Cortex of kidney (tissue), 1 donor: ENCODE results near the gene ADAMTS13.

Source experiments
- DNase-seq: peaks from one replicate; lab custom pipeline; 2025; lab: John Stamatoyannopoulos, UW

The ADAMTS13 gene

DNA sequence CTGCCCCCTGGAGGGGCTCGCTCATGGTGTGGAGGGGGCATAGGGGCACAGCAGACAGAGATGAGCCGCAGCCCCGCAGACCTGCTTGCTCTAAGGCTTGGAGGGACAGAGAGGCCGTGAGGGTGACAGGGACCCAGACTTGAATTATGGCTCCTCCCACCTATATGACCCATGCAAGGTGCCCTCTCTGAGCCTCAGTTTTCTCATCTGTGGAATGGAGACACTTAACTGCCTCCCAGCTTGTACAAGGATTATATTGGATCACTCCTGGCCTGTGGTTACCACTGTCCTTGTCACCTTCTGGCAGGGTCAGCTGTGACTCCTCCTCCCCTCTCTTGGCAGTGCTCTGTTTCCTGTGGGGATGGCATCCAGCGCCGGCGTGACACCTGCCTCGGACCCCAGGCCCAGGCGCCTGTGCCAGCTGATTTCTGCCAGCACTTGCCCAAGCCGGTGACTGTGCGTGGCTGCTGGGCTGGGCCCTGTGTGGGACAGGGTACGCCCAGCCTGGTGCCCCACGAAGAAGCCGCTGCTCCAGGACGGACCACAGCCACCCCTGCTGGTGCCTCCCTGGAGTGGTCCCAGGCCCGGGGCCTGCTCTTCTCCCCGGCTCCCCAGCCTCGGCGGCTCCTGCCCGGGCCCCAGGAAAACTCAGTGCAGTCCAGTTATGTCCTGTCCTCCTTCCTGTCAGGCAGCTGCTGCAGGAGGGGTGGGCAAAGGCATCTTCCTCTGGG lies 32.9 kb downstream of the ADAMTS13 start:
- DNase-seq = no peak

DNA sequence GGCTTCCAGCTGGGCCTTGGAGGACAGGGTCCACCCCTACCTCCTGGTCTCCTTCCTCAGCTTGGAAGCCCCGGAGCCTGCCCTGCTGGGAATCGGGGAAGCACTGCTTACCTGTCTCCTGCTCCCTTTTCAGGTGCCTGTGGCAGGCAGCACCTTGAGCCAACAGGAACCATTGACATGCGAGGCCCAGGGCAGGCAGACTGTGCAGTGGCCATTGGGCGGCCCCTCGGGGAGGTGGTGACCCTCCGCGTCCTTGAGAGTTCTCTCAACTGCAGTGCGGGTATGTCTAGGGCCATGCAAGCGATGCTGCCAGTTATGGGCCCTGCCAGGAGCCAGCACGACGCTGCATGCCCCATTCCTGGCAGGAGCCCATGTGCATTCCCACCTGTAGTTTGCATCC lies 33.8 kb downstream of the ADAMTS13 start:
- DNase-seq = no peak

DNA sequence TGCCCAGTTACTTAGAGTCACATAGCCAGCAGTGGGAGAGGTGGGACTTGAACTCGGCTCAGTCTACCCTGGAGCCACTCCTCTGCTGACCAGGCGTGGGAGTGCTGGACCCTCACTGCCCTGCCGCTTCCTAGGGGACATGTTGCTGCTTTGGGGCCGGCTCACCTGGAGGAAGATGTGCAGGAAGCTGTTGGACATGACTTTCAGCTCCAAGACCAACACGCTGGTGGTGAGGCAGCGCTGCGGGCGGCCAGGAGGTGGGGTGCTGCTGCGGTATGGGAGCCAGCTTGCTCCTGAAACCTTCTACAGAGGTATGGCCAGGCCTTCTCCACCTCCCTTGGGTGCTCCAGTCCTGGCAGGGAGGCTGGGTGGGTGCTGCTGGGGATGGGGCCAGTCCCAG lies 34.2 kb downstream of the ADAMTS13 start:
- DNase-seq = no peak

DNA sequence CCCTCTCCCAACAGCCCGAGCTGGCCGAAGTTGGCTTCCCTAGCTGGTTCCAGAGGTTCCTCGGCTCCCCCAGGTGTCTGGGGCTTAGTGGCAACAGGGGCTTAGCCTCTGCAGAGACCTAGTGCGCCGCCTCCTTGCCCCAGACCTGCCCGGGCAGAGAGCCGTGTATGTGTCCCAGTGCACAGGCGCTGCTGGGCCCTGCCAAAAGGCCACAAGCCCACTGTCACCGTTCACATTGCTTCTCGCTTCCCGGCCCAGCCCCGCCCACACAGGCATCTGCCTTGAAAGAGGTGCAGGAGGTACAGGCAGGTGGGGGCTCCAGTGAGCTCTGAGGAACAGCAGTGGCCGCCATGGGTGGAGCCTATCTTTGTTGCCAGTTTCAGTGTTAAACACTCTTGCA lies 35.1 kb downstream of the ADAMTS13 start:
- no peak for DNase-seq

DNA sequence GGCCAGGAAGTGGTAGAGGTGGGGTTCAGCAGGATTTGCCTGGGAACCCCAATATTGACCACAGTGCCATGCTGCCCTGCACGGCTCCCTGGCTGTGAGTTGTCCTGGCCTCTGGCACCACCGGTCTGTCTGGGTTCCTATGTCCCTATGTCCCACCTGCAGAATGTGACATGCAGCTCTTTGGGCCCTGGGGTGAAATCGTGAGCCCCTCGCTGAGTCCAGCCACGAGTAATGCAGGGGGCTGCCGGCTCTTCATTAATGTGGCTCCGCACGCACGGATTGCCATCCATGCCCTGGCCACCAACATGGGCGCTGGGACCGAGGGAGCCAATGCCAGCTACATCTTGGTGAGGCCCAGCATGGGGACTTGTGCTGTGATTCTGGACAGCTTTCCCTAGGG lies 35.6 kb downstream of the ADAMTS13 start:
- no peak for DNase-seq

DNA sequence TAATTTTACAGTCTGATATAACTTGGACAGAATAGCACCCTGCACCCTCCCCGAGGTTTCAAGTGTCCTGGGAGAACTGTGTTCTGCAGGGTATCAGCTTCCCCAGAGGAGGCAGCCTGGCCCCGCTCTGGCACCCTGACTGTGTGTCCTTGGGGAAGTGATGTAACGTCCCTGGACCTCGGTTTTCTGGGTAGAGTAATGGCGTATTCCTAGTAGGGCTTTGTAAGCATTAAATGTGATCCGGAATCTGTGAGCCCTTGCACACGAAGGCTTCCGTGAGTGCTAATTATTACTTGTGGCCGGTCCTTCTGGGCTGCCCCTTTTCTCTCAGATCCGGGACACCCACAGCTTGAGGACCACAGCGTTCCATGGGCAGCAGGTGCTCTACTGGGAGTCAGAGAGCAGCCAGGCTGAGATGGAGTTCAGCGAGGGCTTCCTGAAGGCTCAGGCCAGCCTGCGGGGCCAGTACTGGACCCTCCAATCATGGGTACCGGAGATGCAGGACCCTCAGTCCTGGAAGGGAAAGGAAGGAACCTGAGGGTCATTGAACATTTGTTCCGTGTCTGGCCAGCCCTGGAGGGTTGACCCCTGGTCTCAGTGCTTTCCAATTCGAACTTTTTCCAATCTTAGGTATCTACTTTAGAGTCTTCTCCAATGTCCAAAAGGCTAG lies 36.6 kb downstream of the ADAMTS13 start:
- DNase-seq = no peak

DNA sequence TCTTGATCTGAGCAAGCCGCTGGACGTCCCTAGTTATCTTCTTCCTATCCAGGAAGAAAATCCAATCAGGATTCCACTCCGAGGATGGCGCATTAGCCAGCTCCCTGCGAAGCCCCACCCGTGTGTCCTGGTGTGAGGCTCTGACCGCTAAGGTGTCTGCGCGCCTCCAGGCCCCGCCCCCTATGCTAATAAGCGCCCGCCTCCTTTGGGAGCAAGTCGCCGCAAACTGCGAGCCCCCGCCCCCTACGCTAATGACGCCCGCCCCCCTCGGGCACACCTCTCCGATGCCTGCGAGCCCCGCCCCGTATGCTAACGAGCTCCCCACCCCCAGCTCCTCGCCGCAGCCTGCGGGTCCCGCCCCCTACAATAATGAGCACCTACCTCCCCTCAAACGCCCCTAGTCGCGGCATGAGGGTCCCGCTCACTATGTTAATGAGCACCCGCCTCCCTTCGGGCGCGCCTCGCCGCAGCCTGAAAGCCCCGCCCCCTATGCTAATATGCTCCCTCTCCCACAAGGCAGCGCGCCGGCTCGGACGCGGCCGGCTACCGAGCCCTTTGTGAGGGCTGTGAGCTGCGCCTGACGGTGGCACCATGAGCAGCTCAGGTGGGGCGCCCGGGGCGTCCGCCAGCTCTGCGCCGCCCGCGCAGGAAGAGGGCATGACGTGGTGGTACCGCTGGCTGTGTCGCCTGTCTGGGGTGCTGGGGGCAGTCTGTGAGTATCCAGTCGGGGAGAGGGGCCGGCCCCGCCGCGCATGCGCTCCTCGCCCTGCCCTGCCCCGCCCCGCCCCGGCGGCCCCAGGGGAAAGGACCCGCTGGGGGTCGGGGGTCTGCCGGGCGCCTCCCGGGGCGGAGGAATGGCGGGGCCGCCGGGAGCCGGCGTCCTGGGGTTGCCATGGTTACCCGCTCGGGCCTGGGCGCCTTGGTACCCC lies 37.6 kb downstream of the ADAMTS13 start, which contains the start of gene CACFD1:
TSS of gene CACFD1 (plus strand) at position 503 of the 929 bp plus-strand sequence. CDS start at position 592, 89 bp downstream.
- DNase-seq = peak; percentile 77

DNA sequence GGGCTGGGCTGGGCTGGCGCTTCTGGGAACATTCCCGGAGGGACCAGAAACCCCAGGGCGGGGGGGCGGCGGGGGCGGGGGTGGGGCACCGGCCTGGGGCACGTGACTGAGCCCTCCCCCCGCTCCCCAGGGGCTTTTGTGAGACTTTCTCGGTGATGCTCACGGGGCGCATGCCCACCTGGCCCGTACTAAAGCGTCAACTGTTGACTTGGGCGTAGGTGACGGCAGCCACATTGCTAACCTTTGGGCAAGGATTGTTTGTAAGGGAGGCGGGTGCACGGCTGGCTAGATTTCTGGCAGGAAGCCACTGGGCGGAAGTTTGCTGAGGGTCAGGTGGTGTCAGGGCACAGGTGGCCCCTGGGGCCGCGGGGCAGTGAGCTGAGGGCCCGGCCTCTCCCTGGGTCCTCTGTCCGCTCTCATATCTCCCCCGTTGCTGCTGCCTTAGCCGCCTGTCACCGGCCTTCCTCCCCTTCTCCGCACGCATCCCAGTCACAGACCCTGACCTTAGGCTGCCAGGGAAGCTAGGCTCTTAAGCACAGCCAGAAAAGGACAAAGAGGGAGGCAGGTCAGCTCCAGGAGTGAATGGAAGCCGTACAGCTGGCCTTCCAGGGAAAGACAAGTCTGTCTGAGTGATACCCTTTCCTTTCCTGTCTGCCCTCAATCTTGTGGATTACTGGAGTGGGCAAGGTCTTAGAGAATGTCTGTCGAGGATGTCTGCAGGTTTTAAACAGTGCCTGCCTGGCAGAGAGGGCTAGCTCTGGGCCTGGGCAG lies 38.4 kb downstream of the ADAMTS13 start:
- no peak for DNase-seq

DNA sequence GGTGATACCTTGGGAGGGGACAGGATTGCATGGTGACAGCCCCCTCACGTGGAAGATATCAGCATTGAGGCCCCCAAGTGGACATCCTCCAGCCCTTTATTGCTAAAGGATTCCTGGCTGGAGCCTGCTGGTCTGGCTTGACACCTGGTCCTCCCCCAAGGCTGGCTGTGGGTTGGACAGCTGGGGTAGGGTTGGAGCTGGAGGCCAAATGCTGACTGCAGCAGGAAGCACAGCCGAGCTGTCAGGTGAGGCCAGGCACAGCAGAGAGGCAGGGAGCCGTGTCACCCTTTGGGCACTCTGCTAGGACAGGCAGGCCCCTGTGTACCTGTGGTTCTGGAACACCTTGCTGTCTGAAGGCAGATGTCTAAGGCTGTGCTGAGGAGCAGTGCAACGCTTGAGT lies 39.8 kb downstream of the ADAMTS13 start:
- DNase-seq = no peak

DNA sequence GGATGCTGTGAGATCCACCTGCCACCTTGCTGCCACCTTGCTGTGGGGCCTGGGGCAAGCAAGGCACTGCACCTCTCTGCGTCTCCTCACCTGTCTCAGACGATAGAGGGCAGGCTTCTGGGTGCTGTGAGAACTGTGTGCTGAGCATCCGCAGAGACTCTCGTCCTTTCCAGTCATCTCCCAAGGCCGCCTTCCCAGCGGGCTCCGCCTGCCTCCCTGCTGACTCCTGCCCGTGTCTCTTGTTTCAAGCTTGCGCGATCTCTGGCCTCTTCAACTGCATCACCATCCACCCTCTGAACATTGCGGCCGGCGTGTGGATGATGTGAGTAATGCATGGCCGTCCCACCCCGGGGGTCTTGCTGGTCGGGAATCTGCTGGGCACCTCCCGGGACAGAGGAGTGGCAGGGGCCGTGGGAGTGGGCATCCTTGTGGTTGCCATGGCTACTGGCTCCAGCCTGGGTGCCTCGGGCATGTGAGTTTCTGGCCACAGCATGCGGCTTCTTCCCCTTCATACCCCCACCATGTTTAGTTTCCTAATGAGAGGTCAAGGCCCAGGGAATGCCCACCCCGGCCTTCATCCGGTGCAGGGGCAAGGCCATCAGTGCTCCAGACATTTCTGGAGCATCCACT lies 41.2 kb downstream of the ADAMTS13 start:
- no peak for DNase-seq

DNA sequence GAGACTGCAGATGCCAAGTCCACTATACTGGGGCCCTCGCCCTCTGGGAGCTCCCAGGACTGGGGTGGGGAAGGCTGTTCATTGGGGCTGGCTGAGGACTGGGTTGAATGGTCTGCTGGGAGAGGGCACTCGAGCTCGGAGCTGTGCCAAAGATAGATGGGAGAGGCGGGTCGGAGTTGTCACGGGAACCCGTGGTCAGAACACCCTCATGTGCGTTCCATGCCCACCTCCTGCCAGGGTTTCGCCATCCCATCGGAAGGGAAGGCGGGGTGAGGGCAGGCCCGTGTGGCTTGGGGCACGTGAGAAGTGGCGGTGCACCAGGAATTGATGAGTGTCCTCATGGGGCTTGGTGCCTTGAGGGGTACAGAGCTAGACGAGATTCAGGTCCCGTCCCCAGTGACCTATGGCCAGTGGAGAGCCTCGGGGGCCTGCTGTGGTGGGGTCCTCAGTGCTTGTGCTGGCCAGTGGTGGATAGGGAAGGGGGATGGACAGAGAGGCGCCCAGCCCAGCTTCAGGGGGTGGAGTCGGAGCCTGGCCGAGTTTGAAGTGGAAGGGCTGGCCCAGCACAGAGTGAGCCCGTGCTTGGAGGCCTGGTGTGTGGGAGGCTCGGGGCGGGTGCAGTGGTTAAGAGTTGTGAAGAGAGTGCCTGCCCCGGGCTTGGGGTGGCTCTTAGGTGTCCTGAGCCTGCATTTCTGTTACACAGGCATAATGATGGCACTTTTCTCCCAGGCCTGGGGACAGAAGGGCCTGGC lies 41.9 kb downstream of the ADAMTS13 start:
- no peak for DNase-seq

DNA sequence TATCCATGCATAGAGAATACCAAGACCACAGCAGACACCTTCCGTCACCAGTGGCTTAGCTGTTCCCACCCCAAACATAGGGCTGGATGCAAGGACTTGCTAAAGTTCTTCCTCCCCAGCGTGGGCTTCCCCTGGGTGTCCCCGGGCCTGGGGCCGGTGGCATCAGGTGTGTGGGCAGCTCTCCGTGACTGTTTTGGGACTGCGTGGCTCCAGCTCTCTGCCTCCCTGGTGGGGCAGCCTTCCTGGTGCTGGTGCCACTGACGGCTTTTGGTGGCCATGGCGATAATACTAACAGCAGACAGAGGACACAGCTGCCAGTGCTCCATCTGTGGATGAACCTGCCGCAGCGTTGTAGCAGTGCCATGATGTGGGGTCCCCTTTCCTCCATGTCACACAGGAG lies 42.5 kb downstream of the ADAMTS13 start:
- DNase-seq = no peak

DNA sequence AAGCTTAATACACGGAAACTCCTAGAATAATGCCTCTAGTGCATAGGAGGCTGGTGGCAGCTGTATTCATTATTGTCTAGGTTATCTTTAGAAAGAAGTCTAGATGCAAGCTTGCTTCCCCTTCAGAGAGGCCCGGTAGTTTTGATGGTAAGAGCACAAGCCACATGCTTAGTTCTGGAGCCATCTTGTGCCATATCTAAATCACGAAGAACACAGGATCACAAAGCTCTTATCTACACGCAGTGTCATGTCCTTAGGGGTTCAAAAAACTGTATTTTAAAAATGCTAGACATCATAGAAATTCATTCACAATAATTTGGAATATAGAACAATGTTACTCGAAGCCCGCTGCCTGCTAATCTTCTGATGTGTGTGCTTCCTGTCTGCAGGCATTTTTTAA lies 43.8 kb downstream of the ADAMTS13 start:
- DNase-seq = no peak

DNA sequence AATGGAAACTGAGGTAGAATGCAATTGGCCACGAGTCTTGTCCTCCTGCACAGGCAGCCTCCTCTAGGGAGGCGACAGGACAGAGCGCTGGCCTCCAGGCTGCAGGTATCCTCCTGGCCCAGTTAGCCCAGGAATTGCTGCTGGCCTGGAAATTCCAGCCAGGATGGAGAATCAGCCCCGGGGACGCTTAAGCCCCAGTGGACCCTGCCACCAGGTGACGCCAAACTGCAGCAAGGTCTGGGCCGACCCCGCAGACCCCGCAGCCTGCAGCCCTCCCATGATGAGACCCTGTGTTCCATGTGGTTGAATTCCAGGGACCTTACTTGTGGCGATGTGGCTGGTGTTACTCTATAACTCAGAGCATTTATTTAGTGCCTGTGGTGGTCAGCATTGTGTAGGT lies 44.9 kb downstream of the ADAMTS13 start:
- no peak for DNase-seq

DNA sequence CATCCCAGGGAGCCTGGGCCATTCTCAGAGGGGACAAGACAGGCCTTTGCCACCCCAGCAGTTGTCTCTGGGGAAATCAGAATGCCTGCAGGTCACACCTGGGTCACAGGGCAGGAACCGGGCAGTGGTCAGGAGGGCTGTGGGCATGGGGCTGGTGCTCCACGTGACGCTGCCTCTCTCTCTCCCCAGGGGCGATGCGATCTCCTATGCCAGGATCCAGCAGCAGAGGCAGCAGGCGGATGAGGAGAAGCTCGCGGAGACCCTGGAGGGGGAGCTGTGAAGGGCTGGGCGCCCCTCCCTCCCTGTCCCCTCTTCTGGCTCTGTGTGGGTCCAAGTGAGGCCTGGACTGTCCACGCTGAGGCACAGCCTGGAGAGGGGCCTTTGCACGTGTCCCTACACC lies 46.2 kb downstream of the ADAMTS13 start:
- no peak for DNase-seq

DNA sequence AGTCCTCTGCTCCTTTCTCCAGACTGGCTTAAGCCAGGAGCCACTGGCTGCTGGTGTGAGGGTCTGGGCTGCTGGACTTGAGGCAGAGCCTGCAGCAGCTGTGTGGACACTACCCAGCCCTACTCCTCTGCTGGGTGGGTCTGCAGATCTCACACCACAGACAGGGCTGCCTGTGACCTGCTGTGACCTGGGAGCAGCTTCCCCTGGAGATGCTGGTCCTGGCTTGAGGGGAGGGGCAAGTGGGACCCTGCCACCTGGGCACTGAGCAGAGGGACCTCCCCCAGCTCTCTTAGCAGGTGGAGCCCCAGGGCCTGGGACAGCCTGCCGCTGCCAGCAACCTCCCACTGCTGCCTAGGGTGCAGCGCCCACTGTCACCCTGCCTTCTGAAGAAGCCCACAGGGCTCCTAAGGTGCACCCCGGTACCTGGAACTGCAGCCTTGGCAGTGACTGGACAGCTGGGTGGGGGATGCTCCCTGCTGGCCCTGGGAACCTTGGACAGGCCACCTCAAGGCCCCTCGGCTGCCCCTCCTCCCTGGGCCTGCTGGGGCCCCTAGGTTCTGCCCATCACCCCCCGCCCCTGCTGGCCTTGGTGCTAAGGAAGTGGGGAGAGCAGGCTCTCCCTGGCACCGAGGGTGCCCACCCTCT lies 46.7 kb downstream of the ADAMTS13 start:
- DNase-seq = no peak

DNA sequence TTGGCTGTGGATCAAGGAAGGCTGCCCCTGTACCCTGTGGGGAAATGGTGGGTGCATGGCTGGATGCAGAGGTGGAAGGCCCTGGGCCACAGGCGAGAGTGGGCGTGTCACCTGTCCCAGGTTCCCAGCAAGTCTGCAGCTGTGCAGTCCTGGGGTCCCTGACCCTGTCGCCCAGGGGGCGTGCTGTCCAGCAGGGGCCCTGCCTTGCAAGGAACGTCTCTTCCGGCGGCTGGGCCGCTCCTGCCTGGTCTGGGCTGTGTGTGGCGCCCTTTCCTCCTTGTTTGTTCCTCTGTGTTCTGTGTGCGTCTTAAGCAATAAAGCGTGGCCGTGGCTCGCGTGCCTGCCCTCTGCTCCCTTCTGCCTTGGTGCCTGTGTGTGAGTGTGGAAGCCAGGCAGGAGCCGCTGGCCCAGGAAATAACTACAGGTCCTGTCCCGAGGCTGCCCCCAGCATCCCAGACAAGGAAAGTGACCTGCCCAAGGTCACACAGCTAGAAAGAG lies 48.3 kb downstream of the ADAMTS13 start:
- DNase-seq = no peak

DNA sequence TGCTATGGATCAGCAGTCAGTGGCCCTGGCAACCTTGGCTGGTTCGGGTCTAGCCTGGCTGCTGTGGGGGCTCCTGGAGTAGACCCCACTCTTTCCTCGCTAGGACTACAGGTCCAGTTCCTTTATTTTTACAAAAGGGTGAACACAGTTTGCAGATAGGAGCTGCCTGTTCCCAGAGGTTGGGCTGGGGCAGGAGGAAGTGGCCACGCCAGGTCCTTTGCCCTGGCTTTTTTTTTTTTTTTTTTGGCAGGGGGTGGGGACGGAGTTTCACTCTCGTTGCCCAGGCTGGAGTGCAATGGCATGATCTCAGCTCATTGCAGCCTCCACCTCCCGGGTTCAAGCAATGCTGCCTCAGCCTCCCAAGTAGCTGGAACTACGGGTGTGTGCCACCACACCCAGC lies 48.8 kb downstream of the ADAMTS13 start:
- no peak for DNase-seq

DNA sequence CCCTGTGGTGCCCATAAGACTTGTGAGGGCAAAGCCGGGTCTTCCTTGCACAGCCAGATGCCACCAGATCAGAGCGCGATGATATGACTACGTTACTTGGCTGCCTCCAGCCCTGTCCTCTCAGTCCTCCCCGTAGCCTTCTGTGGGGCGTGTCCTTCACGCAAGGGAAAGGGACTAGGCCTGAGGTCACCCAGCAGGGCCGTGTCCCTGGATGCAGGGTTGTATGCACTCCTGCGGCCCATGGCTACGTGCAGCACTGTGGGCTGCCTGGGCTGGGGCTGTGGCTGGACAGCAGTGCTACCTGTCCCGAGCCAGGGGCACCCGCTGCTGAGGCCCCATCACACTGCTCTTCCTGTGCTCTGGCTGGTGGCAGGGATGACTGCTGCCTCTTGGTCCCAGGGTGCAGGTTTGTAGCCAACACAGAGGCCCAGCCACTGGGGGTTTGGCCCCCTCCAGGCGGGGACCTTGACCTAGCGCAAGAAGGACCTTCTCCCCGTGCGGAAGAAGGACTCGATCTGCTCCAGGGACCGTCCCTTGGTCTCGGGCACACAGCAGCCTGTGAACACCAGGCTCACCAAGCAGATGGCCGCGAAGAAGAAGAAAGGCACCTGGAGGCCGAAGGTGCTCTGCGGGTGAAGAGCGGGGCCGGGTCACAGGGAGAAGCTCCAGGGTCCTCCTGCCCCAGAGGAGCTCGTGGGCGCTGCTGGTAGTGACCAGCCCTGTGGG lies 49.5 kb downstream of the ADAMTS13 start:
- DNase-seq = no peak
